KMS-11 (cell line): ENCODE results near the gene TMEM131L.

Experiments used
- H2AFZ ChIP-seq: fragments of 200-600 bp; sonication (generic); 2 replicates; pipeline ENCODE4 v1.6.1; 2016; ENCODE audit warnings: antibody characterized with exemption, mixed run types, low read depth
- H3K27ac ChIP-seq: fragments of 200-600 bp; sonication (generic); 2 replicates; pipeline ENCODE4 v1.6.1; 2016; ENCODE audit warnings: mild to moderate bottlenecking, mixed run types
- H3K27me3 ChIP-seq: fragments of 200-600 bp; sonication (generic); 2 replicates; pipeline ENCODE4 v1.6.1; 2017; ENCODE audit warnings: mild to moderate bottlenecking, low read depth, mixed run types, moderate library complexity; ENCODE audit not compliant: insufficient read depth
- H3K36me3 ChIP-seq: fragments of 200-600 bp; sonication (generic); 2 replicates; pipeline ENCODE4 v1.6.1; 2017; ENCODE audit warnings: mild to moderate bottlenecking, mixed run types; ENCODE audit not compliant: insufficient read depth
- H3K4me1 ChIP-seq: fragments of 200-600 bp; sonication (generic); 2 replicates; pipeline ENCODE4 v1.6.1; 2016; ENCODE audit warnings: mild to moderate bottlenecking, low read depth, mixed run types; ENCODE audit not compliant: poor library complexity, severe bottlenecking
- H3K4me2 ChIP-seq: fragments of 200-600 bp; sonication (generic); 2 replicates; pipeline ENCODE4 v1.7.0; 2016; ENCODE audit warnings: mild to moderate bottlenecking, mixed run types
- H3K4me3 ChIP-seq: fragments of 200-600 bp; sonication (generic); IDR thresholded peaks from 2 replicates; pipeline ENCODE4 v1.6.1; 2017; ENCODE audit warnings: low read depth, low read length, mixed read lengths; ENCODE audit not compliant: insufficient read depth
- H3K79me2 ChIP-seq: fragments of 200-600 bp; sonication (generic); 2 replicates; pipeline ENCODE4 v1.6.1; 2016; ENCODE audit warnings: low read depth, mixed run types; ENCODE audit not compliant: insufficient read depth
- H3K9ac ChIP-seq: fragments of 200-600 bp; sonication (generic); 2 replicates; pipeline ENCODE4 v1.6.1; 2016; ENCODE audit warnings: mild to moderate bottlenecking, mixed run types
- H4K20me1 ChIP-seq: fragments of 200-600 bp; sonication (generic); 2 replicates; pipeline ENCODE4 v1.6.1; 2016; ENCODE audit warnings: mild to moderate bottlenecking, mixed run types; ENCODE audit not compliant: insufficient read depth
- TF ChIP-seq, protein P1 (sequence below): fragments of 200-600 bp; sonication (generic); conservative IDR thresholded peaks from 2 replicates; pipeline ENCODE4 v1.6.1; 2017; ENCODE audit warnings: low read depth, mild to moderate bottlenecking, antibody characterized with exemption, low read length, moderate library complexity, mixed read lengths

Gene TMEM131L

GRCh38 chr4:153520801-153521329 lies 54.7 kb downstream of the TMEM131L start:
- Histone ChIP-seq H3K4me1 (no peaks in the 10 kb centered on the region), H3K27ac (no peak overlapping the region)

GRCh38 chr4:153521478-153521877 lies 55.3 kb downstream of the TMEM131L start:
- Histone ChIP-seq H3K36me3 (no peaks in the 10 kb centered on the region), H3K4me3 (no peak overlapping the region), H3K79me2 (no peaks in the 10 kb centered on the region; the same call in 1 of the 2 replicates), H3K27me3 (no peaks in the 10 kb centered on the region), H3K4me2 (no peak overlapping the region), H2AFZ (no peak overlapping the region), H4K20me1 (no peaks in the 10 kb centered on the region), H3K27ac (no peak overlapping the region), H3K4me1 (no peaks in the 10 kb centered on the region), H3K9ac (no peak overlapping the region)
- TF ChIP-seq, protein P1, sequence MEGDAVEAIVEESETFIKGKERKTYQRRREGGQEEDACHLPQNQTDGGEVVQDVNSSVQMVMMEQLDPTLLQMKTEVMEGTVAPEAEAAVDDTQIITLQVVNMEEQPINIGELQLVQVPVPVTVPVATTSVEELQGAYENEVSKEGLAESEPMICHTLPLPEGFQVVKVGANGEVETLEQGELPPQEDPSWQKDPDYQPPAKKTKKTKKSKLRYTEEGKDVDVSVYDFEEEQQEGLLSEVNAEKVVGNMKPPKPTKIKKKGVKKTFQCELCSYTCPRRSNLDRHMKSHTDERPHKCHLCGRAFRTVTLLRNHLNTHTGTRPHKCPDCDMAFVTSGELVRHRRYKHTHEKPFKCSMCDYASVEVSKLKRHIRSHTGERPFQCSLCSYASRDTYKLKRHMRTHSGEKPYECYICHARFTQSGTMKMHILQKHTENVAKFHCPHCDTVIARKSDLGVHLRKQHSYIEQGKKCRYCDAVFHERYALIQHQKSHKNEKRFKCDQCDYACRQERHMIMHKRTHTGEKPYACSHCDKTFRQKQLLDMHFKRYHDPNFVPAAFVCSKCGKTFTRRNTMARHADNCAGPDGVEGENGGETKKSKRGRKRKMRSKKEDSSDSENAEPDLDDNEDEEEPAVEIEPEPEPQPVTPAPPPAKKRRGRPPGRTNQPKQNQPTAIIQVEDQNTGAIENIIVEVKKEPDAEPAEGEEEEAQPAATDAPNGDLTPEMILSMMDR: no peak

More at GRCh38 chr4:153520801-153521329, 54.7 kb downstream of the TMEM131L start:
- no peak overlapping the region for H2AFZ ChIP-seq
- H3K4me3 ChIP-seq: no peak overlapping the region
- TF ChIP-seq, protein P1: no peak
- no peaks in the 10 kb centered on the region; the same call in 1 of the 2 replicates for H3K79me2 ChIP-seq
- no peaks in the 10 kb centered on the region for H3K36me3 ChIP-seq
- no peaks in the 10 kb centered on the region for H3K27me3 ChIP-seq
- H3K4me2 ChIP-seq: no peak overlapping the region
- no peaks in the 10 kb centered on the region for H4K20me1 ChIP-seq
- no peak overlapping the region for H3K9ac ChIP-seq

DNA sequence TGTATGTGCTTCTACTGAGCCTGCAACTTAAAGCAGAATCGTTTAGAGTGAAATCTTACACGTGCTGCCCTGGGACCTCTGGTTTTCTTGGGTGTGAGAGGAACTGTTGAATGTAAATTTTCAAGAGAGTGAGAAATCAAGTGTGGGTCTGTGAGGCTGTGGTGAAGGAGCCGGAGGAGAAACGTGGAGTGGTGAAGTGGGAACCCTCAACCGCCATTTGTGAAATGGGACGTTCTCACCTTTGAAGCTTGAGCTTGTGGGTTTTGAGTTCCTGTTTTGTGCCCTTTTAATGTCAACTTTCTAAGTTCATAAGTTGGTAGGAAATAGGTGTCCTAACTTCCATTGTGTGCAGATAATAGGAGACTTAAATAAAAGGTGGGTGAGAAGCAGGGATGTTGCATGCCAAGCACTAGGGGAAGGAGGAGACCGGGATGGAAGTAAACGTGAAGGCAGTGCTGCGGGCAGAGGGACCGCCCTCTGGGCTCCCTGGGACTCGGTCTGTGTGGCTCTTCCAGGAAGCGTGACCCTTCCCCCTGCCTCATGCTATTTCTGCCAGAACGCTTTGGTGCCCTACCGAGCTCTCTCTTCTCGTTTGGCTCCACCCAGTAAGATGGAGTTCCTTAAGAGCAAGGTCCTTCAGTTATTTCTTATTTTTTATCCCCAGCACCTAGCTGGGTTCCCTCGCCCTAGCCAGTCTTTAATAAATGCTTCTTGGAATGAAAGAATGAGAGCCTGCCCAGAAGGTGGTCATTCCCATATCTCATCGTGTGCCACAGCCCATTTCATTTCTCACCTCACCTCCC lies 56.0 kb downstream of the TMEM131L start:
- Histone ChIP-seq H3K79me2 (no peaks in the 10 kb centered on the region; the same call in 1 of the 2 replicates), H3K4me2 (no peak overlapping the region), H3K9ac (no peak overlapping the region)

GRCh38 chr4:153522802-153523094 lies 56.6 kb downstream of the TMEM131L start:
- H3K27ac ChIP-seq: no peak overlapping the region
- H3K4me1 ChIP-seq: no peaks in the 10 kb centered on the region
- no peak overlapping the region for H3K4me3 ChIP-seq

More for the DNA sequence above, 56.0 kb downstream of the TMEM131L start:
- H4K20me1 ChIP-seq: no peaks in the 10 kb centered on the region
- H3K36me3 ChIP-seq: no peaks in the 10 kb centered on the region
- H2AFZ ChIP-seq: no peak overlapping the region
- TF ChIP-seq, protein P1: no peak
- H3K27me3 ChIP-seq: no peaks in the 10 kb centered on the region
- H3K4me3 ChIP-seq: no peak overlapping the region
- no peak overlapping the region for H3K27ac ChIP-seq
- H3K4me1 ChIP-seq: no peaks in the 10 kb centered on the region

More at GRCh38 chr4:153522802-153523094, 56.6 kb downstream of the TMEM131L start:
- no peaks in the 10 kb centered on the region for H3K27me3 ChIP-seq
- H4K20me1 ChIP-seq: no peaks in the 10 kb centered on the region
- H3K4me2 ChIP-seq: no peak overlapping the region
- TF ChIP-seq, protein P1: no peak
- no peaks in the 10 kb centered on the region; the same call in 1 of the 2 replicates for H3K79me2 ChIP-seq
- no peak overlapping the region for H3K9ac ChIP-seq
- no peaks in the 10 kb centered on the region for H3K36me3 ChIP-seq
- H2AFZ ChIP-seq: no peak overlapping the region
